AG20443 (cell line): ENCODE measurements around the gene ELOVL1.
"Not testable (repeated sequence)": the region's sequence is repeated elsewhere in the genome, so short reads cannot be mapped to it uniquely, and the experiment has no call there.

ENCODE experiments used
- DNase-seq: peaks from one replicate; pipeline ENCODE4 v3.0.0; 2012; ENCODE audit warnings: low spot score, mixed read lengths

ELOVL1 gene

DNA sequence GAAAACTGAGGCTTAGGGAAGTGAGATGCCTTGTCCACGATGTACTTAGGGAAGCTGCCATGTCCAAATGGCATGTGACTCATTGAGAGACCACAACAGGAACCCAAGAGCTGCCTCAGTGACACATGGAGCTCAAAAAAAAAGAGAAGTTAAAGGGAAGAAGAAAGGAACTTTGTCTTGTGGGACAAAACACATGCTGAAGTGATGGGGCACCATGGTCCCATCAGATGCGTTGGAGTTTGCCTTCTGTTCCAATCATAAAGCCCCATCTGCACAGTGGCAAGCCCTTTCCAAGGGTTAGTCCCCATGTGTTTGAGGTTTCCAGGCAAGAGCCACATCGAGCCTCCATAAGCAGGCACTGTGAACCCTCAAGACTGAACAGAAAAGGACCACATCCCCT is 13.8 kb upstream of the ELOVL1 start:
- no peak for DNase-seq

- DNase-seq = no peak
These were observed 11.7 kb upstream of the ELOVL1 start for GRCh38 chr1:43379476-43379875.

DNA sequence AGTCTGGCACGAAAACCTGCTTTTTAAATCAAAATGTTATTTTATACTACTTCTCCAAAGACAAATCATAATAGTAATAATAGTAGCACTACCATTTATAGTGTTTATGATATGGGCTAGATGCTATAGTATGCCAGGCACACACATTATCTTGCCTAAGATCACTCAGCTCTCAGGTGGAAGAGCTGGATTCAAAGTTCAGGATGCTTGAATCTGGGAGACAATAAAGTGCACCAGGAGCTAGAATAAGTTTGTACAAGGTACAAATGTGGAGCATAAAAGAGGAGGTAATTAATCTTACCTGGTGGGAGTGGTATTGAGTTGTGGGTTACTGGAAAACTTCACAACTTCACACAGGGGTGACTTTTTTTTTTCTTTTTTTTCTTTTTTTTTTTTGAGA is 10.0 kb upstream of the ELOVL1 start:
- DNase-seq = no peak

- DNase-seq = no peak
These were observed 9.0 kb upstream of the ELOVL1 start for GRCh38 chr1:43376723-43377235.

DNA sequence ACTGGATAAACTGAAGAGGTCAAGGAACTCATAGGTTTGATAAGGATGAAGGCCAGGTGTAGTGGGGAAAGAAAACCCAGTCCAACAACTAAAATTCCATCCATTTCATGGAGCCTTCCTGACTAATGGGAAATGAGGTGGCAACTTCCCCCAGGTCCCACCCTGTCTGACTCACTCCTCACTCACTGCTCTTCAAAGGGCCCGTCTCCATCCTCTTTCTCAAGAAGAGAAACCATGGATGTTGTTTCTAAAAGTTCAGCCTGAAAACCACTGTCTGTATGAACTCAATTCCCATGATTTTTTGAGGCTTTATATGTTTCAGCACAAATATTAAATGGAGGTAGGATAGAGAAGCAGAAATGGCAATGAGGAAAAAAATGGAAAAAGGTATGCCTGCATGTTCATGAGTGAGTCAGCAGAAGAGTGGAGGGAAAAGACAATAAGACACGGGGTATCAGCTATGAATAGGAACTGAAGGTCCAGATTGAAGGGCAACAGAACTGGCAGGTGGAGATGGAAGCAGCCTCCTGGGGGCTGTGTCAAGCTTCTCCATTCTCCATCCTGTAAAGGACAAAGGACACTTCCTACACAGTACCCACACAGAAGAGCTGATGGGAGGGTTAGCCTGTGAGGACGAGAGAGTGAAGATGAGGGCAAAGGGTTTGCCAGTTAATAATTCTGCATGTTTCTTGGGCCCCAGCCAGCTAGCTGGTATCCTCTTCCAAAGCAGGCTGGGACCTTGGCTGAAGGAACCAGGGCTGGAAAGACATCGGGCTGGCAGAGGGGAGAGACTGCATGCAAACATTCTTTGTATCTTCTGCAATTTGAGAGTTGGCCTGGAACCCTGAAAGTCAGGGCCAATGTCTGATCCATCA is 5.5 kb upstream of the ELOVL1 start:
- DNase-seq = peak; percentile 78

DNA sequence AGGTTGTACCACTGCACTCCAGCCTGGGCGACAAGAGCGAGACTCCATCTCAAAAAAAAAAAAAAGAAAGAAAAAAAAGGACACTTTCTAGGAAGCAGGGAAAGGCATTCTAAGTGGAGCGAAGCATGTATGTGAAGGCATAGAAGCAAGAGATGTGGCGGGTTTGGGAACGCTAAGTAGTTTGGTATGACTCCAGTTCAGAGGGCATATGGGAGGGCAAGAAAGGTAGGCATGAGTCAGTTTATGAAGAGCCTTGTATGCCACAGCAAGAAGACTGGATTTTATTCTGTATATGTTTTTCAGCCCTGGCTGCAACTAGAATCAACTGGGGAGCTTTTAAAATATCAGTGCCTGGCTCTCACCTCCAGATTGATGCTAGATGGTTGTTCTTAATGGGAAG is 4.4 kb upstream of the ELOVL1 start:
- no peak for DNase-seq

- no peak for DNase-seq
These were observed 2.8 kb upstream of the ELOVL1 start for GRCh38 chr1:43370564-43370963.

DNA sequence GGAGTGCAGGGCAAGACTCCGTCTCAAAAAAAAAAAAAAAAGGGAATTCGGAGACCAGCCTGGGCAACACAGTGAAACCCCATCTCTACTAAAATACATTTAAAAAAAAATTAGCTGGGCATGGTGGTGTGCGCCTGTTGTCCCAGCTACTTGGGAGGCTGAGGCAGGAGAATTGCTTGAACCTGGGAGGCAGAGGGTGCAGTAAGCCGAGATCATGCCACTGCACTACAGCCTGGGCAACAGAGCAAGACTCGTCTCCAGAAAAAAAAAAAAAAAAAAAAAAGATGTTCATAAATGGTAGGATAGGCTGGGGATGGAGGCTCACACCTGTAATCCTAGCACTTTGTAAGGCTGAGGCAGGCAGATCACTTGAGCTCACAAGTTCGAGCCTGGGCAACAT is 2.0 kb upstream of the ELOVL1 start:
- not testable (repeated sequence) for DNase-seq

DNA sequence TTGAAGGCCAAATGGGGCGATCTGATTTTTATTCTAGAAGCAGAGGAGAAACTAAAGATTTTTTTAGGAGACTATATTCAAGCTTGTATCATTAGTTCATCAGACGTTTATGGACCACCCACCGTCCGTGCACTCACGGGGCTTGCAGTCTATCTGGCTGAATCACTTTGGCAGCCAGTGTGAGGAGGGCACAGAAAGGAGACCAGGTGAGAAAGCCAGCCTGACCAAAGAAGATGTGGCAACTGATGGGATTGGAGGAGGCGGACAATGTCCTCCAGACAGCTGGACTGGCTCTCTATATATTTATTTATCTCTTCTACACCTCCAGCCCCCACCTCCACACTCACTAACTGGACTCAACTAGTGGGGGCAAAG is 822 bp upstream of the ELOVL1 start:
- no peak for DNase-seq

DNA sequence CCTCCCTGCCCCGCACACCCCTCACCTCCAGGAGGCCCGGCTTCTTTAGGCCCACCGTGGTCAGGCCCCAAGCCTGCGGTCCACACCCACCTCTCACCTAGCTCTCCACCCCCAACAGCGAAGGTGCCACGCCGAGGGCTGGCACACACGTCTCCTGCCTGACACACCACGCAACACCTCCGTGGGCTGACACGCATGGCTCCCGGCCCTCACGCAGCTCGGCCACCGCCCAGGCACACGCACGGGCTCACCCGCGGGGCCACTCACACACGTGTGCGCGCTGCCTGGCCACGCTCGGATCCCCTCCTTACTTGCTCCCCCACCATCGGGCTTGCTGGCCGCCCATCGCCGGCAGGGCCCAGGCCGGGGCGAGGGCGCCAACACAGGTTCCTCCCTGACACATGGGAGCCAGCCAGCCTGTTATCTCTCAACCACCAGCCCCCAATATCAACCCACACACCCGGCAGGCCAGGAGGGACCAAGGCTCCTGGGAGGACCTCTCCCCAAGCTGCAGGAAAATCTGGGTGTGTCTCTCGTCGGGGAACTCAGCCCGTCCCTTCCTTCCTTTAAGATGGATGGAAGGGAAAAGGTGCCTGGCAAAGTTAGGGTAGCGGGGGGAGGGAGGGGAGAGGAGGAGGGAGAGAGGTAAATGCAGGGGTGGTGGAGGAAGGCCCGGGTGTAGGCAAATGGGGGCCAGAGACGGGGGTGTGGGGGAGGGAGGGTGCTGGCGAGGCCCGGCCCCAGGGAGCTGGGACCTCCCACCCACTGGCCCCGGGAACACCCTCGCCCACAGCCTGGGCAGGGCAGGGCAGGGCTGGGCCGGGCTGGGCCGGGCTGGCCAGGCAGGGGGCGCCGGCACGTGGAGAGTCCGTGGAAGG is 546 bp downstream of the ELOVL1 start:
- peak; percentile 48 for DNase-seq

DNA sequence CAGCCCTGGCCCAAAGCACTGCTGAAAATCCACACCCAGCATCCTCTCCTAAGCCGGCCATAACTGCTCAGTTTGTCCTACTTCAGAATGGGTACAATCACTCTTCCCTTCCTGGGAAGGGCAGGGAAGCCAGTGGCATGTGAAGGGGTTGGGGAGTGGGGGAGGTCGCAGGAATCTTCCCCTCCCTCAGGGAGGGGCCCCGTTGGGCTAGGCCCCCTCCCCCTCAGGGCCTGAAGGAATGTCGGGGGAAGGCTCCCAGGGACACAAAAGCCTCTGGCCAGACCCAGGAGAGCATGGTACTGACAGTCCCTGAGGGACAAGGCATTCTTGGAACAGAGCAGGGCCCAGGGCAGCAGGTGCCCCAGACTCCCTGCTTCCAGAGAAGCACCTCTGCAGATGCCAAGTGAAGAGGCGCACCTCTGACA is 1.2 kb downstream of the ELOVL1 start:
- DNase-seq = no peak

- DNase-seq = no peak
These were observed 1.6 kb downstream of the ELOVL1 start for GRCh38 chr1:43366179-43366578.

DNA sequence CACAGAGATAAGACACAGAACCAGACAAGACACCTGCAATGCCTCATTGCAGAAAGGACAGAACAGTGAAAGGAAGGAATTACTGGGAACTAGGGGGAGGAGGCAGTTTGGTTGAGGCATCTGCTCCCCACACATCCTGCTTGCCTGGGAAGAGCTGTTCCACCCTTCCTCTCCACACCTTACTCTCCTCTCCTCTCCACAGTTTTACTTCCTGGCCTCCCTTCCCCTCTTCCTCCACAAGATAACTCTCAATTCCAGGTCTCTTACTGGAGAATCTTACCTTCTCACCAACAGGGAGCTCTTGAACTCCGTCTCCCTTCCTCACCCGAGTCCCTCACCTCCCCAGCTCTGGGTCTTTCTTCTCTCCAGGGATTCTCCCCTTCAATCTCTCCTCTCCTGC is 2.1 kb downstream of the ELOVL1 start:
- DNase-seq = no peak

DNA sequence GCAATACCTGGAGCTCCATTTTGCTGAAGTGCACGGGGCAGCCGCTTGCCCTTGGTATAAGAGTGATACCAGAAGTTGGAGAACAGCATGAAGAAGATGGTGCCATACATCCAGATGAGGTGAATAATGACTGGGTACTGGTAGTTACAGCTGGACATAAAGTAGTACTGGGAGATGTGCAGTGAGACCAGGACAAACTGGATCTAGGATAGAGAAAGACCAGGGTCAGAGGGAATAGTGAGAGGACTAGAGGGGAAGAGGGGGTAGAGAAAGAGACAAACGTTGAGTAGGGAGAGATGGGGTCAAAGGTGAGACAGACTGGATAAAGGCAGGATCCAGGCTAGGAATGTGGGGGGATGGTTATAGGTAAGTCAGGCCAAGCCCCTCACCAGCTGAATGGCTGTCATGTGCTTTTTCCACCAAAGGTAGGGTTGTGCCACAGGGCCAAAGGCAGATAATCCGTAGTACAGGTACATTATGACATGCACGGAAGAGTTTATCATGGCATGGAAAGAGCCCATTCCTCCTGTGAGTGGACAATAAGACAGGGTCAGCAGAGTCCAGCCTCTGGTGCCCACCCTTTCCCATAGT is 3.8 kb downstream of the ELOVL1 start:
- no peak for DNase-seq

- no peak for DNase-seq
These were observed 4.4 kb downstream of the ELOVL1 start for GRCh38 chr1:43363283-43363934.

- DNase-seq = no peak
These were observed 7.2 kb downstream of the ELOVL1 start for GRCh38 chr1:43360616-43361015.

- no peak for DNase-seq
These were observed 8.1 kb downstream of the ELOVL1 start for GRCh38 chr1:43359696-43360095.

- peak; percentile 97 for DNase-seq
These were observed 8.8 kb downstream of the ELOVL1 start, which contains the start of gene CDC20 for GRCh38 chr1:43358746-43359693. Gene CDC20, plus strand, starts transcription at chr1:43358981. Its CDS starts 235 bp downstream, at chr1:43359216.

DNA sequence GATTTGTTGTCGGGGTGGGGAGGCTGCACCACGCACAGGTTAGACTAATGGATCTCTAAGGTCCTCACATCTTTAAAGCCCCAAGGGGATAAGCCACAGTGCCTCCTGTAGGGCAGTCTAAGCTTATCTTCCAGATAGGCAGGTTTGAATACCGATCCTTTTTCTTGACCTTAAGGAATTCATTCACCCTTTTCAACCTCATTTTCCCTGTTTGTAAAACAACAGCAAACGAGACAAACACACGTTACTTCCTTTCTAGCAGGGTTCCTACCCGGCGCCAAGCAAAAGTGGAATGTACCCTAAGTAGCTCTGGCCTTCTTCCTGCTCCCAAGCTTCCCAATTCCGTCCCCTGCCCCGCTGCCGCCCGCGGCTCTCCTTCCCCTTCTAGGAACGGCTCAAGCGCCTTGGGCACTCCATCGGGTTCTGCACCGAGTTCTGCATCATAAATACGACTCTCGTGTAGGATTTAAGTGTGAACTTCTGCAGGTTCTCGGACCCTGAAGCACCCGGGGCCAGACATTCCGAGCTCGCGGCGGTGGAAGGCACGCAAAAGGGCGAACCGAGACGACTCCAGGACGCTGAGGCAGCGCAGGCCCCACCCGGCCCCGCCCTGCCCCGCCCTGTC is 9.6 kb downstream of the ELOVL1 start:
- peak; percentile 30 for DNase-seq

- DNase-seq = no peak
These were observed 10.6 kb downstream of the ELOVL1 start for GRCh38 chr1:43357251-43357650.
